ENCODE results near the gene REXO1.
A peak's percentile ranks its signal among the peaks of the same experiment; 100 is the strongest.

Gene REXO1

GRCh38 chr19:1783874-1784273 lies 64.4 kb downstream of the REXO1 start:
- Histone ChIP-seq H3K36me3 (ENCODE audit: control insufficient read depth in 1 of 2, insufficient read depth in 2 of 2, low read depth in 1 of 2, low read length in 2 of 2) (no peaks in the 10 kb centered on the region), H3K27me3 (ENCODE audit: control insufficient read depth in 1 of 2, insufficient read depth in 1 of 2, low read length in 2 of 2) (peaks cover 59 to 66% of the 10 kb centered on the region in 2 experiments), H3K4me2 (ENCODE audit: low read length, poor library complexity, severe bottlenecking) (no peak overlapping the region), H4K8ac (ENCODE audit: low read length) (no peak overlapping the region), H3K23ac (ENCODE audit: low read length in 2 of 2) (no peak overlapping the region), H3K4ac (ENCODE audit: low read depth in 1 of 2, low read length in 2 of 2) (no peak overlapping the region), H3K4me3 (ENCODE audit: insufficient read depth in 1 of 2, low read depth in 1 of 2, low read length in 2 of 2) (no peak overlapping the region), H2BK5ac (ENCODE audit: low read depth, low read length, poor library complexity, severe bottlenecking) (no peak overlapping the region), H3K9ac (ENCODE audit: low read length) (no peak overlapping the region), H3K79me1 (replicated peaks; ENCODE audit: low read length, poor library complexity, severe bottlenecking) (no peaks in the 10 kb centered on the region), H2BK120ac (ENCODE audit: low read depth, low read length) (no peak overlapping the region), H2BK15ac (ENCODE audit: low read depth, poor library complexity, severe bottlenecking) (no peak overlapping the region), H4K91ac (ENCODE audit: low read length) (no peak overlapping the region), H3K14ac (ENCODE audit: low read length in 2 of 2) (no peak overlapping the region), H3K27ac (ENCODE audit: low read length, poor library complexity, severe bottlenecking) (no peak overlapping the region), H3K4me1 (ENCODE audit: control insufficient read depth, insufficient read depth, low read depth, low read length) (no peaks in the 10 kb centered on the region), H3K18ac (ENCODE audit: low read depth in 1 of 2, low read length in 2 of 2) (no peak overlapping the region), H3K9me3 (ENCODE audit: control insufficient read depth, low read length) (peaks cover 11% of the 10 kb centered on the region), H2AK5ac (ENCODE audit: low read length, severe bottlenecking) (no peak overlapping the region), H2BK12ac (ENCODE audit: low read length in 2 of 2) (no peak overlapping the region), H2AFZ (ENCODE audit: low read depth, low read length) (no peak overlapping the region)
- no peak for DNase-seq
- WGBS: 89% methylated on average over 9 of the region's 9 CpGs

- Histone ChIP-seq H2BK12ac (ENCODE audit: low read length in 2 of 2) (no peak overlapping the region), H3K79me1 (replicated peaks; ENCODE audit: low read length, poor library complexity, severe bottlenecking) (no peaks in the 10 kb centered on the region), H3K14ac (ENCODE audit: low read length in 2 of 2) (no peak overlapping the region), H3K9ac (ENCODE audit: low read length) (no peak overlapping the region), H3K4me3 (ENCODE audit: insufficient read depth in 1 of 2, low read depth in 1 of 2, low read length in 2 of 2) (no peak overlapping the region), H4K91ac (ENCODE audit: low read length) (no peak overlapping the region), H2AK5ac (ENCODE audit: low read length, severe bottlenecking) (no peak overlapping the region), H3K4ac (ENCODE audit: low read depth in 1 of 2, low read length in 2 of 2) (no peak overlapping the region), H3K36me3 (ENCODE audit: control insufficient read depth in 1 of 2, insufficient read depth in 2 of 2, low read depth in 1 of 2, low read length in 2 of 2) (no peaks in the 10 kb centered on the region), H3K27ac (ENCODE audit: low read length, poor library complexity, severe bottlenecking) (no peak overlapping the region), H3K4me1 (ENCODE audit: control insufficient read depth, insufficient read depth, low read depth, low read length) (no peaks in the 10 kb centered on the region), H2BK15ac (ENCODE audit: low read depth, poor library complexity, severe bottlenecking) (no peak overlapping the region), H3K9me3 (ENCODE audit: control insufficient read depth, low read length) (peaks cover 11% of the 10 kb centered on the region), H2AFZ (ENCODE audit: low read depth, low read length) (no peak overlapping the region), H3K27me3 (ENCODE audit: control insufficient read depth in 1 of 2, insufficient read depth in 1 of 2, low read length in 2 of 2) (peaks cover 59 to 67% of the 10 kb centered on the region in 2 experiments), H3K4me2 (ENCODE audit: low read length, poor library complexity, severe bottlenecking) (no peak overlapping the region), H3K23ac (ENCODE audit: low read length in 2 of 2) (no peak overlapping the region), H2BK120ac (ENCODE audit: low read depth, low read length) (no peak overlapping the region), H4K8ac (ENCODE audit: low read length) (no peak overlapping the region), H3K18ac (ENCODE audit: low read depth in 1 of 2, low read length in 2 of 2) (no peak overlapping the region), H2BK5ac (ENCODE audit: low read depth, low read length, poor library complexity, severe bottlenecking) (no peak overlapping the region)
- WGBS: 89% methylated on average over 4 of the region's 4 CpGs
- DNase-seq: no peak
These were observed 64.9 kb downstream of the REXO1 start for GRCh38 chr19:1783354-1783753.

- 63% methylated on average over 7 of the region's 7 CpGs for WGBS
- no peak overlapping the region for H2BK5ac ChIP-seq (ENCODE audit: low read depth, low read length, poor library complexity, severe bottlenecking)
- H4K91ac ChIP-seq (ENCODE audit: low read length): no peak overlapping the region
- H3K9me3 ChIP-seq (ENCODE audit: control insufficient read depth, low read length): peaks cover 11% of the 10 kb centered on the region
- H3K18ac ChIP-seq (ENCODE audit: low read depth in 1 of 2, low read length in 2 of 2): no peak overlapping the region
- no peak overlapping the region for H3K4ac ChIP-seq (ENCODE audit: low read depth in 1 of 2, low read length in 2 of 2)
- H3K4me2 ChIP-seq (ENCODE audit: low read length, poor library complexity, severe bottlenecking): no peak overlapping the region
- no peak overlapping the region for H2BK120ac ChIP-seq (ENCODE audit: low read depth, low read length)
- H3K4me1 ChIP-seq (ENCODE audit: control insufficient read depth, insufficient read depth, low read depth, low read length): no peaks in the 10 kb centered on the region
- H2AK5ac ChIP-seq (ENCODE audit: low read length, severe bottlenecking): no peak overlapping the region
- no peak overlapping the region for H3K4me3 ChIP-seq (ENCODE audit: insufficient read depth in 1 of 2, low read depth in 1 of 2, low read length in 2 of 2)
- H2BK15ac ChIP-seq (ENCODE audit: low read depth, poor library complexity, severe bottlenecking): no peak overlapping the region
- H3K27ac ChIP-seq (ENCODE audit: low read length, poor library complexity, severe bottlenecking): no peak overlapping the region
- H3K23ac ChIP-seq (ENCODE audit: low read length in 2 of 2): no peak overlapping the region
- H3K27me3 ChIP-seq (ENCODE audit: control insufficient read depth in 1 of 2, insufficient read depth in 1 of 2, low read length in 2 of 2): peaks cover 61 to 67% of the 10 kb centered on the region in 2 experiments
- H3K36me3 ChIP-seq (ENCODE audit: control insufficient read depth in 1 of 2, insufficient read depth in 2 of 2, low read depth in 1 of 2, low read length in 2 of 2): no peaks in the 10 kb centered on the region
- H4K8ac ChIP-seq (ENCODE audit: low read length): no peak overlapping the region
- no peak overlapping the region for H3K9ac ChIP-seq (ENCODE audit: low read length)
- H3K14ac ChIP-seq (ENCODE audit: low read length in 2 of 2): no peak overlapping the region
- no peak for DNase-seq
- H3K79me1 ChIP-seq (replicated peaks; ENCODE audit: low read length, poor library complexity, severe bottlenecking): no peaks in the 10 kb centered on the region
- H2AFZ ChIP-seq (ENCODE audit: low read depth, low read length): no peak overlapping the region
- no peak overlapping the region for H2BK12ac ChIP-seq (ENCODE audit: low read length in 2 of 2)
These were observed 65.8 kb downstream of the REXO1 start for GRCh38 chr19:1782521-1782920.

- Histone ChIP-seq H2BK15ac (ENCODE audit: low read depth, poor library complexity, severe bottlenecking) (no peak overlapping the region), H3K14ac (ENCODE audit: low read length in 2 of 2) (no peak overlapping the region), H3K27me3 (ENCODE audit: control insufficient read depth in 1 of 2, insufficient read depth in 1 of 2, low read length in 2 of 2) (peaks cover 72 to 82% of the 10 kb centered on the region in 2 experiments), H3K4me1 (ENCODE audit: control insufficient read depth, insufficient read depth, low read depth, low read length) (peaks cover 4% of the 10 kb centered on the region), H3K9me3 (ENCODE audit: control insufficient read depth, low read length) (peaks cover 11% of the 10 kb centered on the region), H2AFZ (ENCODE audit: low read depth, low read length) (no peak overlapping the region), H3K18ac (ENCODE audit: low read depth in 1 of 2, low read length in 2 of 2) (no peak overlapping the region), H3K9ac (ENCODE audit: low read length) (no peak overlapping the region), H3K27ac (ENCODE audit: low read length, poor library complexity, severe bottlenecking) (no peak overlapping the region), H4K8ac (ENCODE audit: low read length) (no peak overlapping the region), H2AK5ac (ENCODE audit: low read length, severe bottlenecking) (no peak overlapping the region), H3K4me3 (ENCODE audit: insufficient read depth in 1 of 2, low read depth in 1 of 2, low read length in 2 of 2) (no peak overlapping the region), H3K36me3 (ENCODE audit: control insufficient read depth in 1 of 2, insufficient read depth in 2 of 2, low read depth in 1 of 2, low read length in 2 of 2) (no peaks in the 10 kb centered on the region), H4K91ac (ENCODE audit: low read length) (no peak overlapping the region), H3K79me1 (replicated peaks; ENCODE audit: low read length, poor library complexity, severe bottlenecking) (no peaks in the 10 kb centered on the region), H3K4me2 (ENCODE audit: low read length, poor library complexity, severe bottlenecking) (no peak overlapping the region), H2BK120ac (ENCODE audit: low read depth, low read length) (no peak overlapping the region), H2BK12ac (ENCODE audit: low read length in 2 of 2) (no peak overlapping the region), H3K23ac (ENCODE audit: low read length in 2 of 2) (no peak overlapping the region), H3K4ac (ENCODE audit: low read depth in 1 of 2, low read length in 2 of 2) (no peak overlapping the region), H2BK5ac (ENCODE audit: low read depth, low read length, poor library complexity, severe bottlenecking) (no peak overlapping the region)
- 72% methylated on average over 8 of the region's 14 CpGs for WGBS
- peak; percentile 14 for DNase-seq
These were observed 67.9 kb downstream of the REXO1 start for GRCh38 chr19:1780272-1780958.

Measured in mesenchymal stem cell (in vitro differentiated cells and primary cell).